Measurements from ENCODE around the gene CYGB. TPM values are rescaled to one million over a fixed set of nuclear protein-coding genes. Genes with fewer than 3 reads are reported as not detected.

The CYGB gene
- total RNA-seq, 1 donor from 2014 or later: 6.9 TPM

DNA sequence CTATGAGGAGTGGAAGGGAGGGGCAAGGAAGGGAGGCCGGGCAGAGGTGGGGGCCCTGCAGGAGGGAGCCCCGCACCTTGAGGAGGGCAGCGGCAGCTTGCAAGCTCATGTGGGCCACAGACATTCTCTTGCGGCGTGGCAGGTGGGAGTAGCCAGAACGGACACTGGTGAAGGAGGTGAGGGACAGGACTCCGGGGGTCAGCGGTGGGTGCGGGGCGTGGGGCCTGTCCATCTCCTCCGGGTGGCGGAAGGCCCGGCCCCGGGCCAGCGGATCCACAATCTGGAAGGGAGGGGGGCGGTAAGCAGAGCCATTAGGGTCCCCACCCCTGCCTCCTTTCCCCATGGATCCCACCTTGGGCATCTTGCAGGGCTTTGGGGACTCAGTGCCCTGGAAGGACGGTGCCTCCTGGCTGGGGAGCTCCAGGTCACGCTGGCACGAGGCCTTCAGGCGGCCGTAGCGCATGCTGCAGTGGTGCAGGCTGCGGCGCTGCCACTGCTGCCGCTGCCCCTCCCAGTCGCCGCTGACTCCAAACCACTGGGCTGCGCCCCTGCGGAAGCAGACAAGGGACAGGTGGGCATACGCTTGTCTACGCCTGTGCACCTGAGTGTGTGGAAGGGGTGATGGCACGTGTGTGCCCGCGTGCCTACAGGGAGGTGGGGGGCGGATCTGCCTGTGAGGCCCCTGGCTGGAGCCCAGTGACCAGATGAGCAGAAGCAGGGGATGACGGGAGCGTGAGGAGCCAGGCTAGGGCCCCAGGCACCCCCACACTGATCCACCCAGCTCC, 58.6 kb downstream of the CYGB start:
- no peak for DNase-seq

DNA sequence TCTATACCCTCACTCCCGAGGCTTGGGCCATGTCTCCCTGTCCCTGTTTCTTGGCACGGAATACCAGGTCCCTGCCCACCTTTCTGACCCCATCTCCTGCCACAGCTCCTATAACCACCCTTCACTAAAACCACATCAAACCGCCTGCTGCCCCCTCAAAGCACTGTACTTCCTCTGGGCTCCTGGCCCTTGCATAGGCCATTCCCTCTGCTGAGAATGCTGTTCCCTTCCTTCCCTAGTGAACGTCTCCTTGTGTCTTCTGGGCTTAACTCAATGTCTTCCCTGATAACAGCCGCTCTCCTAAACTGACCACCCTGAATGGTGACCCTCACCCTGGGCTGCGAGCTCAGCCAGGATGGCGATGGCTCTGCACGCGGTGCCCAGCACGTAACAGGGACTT, 59.4 kb downstream of the CYGB start:
- DNase-seq: no peak

DNA sequence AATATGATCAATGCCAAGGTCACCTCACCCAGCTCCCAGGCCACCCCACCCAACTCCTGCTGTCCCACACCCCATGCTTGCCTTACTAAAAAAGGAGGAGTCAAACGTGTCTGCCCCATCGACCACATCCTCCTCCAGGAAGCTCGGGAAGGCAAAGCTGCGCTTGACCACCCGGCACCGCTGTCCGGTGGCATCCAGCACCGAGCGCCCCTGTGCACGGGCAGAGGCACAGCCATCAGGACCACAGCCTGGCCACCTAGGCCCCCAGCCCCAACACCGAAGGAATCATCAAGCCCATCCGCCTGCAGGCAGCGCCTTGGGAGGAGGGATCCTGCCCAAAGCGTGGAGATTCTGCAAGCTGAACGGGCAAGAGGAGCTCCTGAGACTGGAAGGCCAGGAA, 59.9 kb downstream of the CYGB start:
- no peak for DNase-seq

Small RNA genes within 50 kb of the gene (small RNA-seq; reads per million reads assigned to genes)
- not detected for gene SNORD1A (ENCODE audit: low replicate concordance)
- gene SNORD1B (ENCODE audit: low replicate concordance): 250 reads per million, percentile 97 among the genes with 10 or more reads in this experiment

Other genes with a start within 250 kb of the CYGB start
- gene QRICH2, start 229.4 kb downstream of the CYGB start, total RNA-seq: 2.5 TPM
- gene PRPSAP1, start 183.8 kb downstream of the CYGB start, total RNA-seq: 53.7 TPM
- 4.1 TPM for gene SPHK1, start 153.1 kb downstream of the CYGB start, total RNA-seq
- 20.2 TPM for gene UBE2O, start 84.6 kb downstream of the CYGB start, total RNA-seq
- gene AANAT, start 70.1 kb downstream of the CYGB start, total RNA-seq: not detected
- gene RHBDF2, start 36.3 kb downstream of the CYGB start, total RNA-seq: 9.9 TPM
- gene PRCD, start 2.3 kb upstream of the CYGB start, total RNA-seq: 2.7 TPM
- 28.0 TPM for gene ST6GALNAC2, start 48.2 kb upstream of the CYGB start, total RNA-seq
- not detected for gene ST6GALNAC1, start 106.0 kb upstream of the CYGB start, total RNA-seq
- gene MXRA7, start 173.3 kb upstream of the CYGB start, total RNA-seq: 66.4 TPM
- 19.1 TPM for gene JMJD6, start 188.9 kb upstream of the CYGB start, total RNA-seq
- 18.1 TPM for gene METTL23, start 189.1 kb upstream of the CYGB start, total RNA-seq
- 99.6 TPM for gene SRSF2, start 199.6 kb upstream of the CYGB start, total RNA-seq
- 42.3 TPM for gene MFSD11, start 200.4 kb upstream of the CYGB start, total RNA-seq

All from skin of body (tissue), 3 donors.